ENCODE measurements around the gene PPP1R3G.

PPP1R3G gene

GRCh38 chr6:5103250-5103649 lies 18.1 kb downstream of the PPP1R3G start:
- no peak for DNase-seq
- no peak for TF ChIP-seq CTCF (IDR thresholded peaks at IDR 0.05; ENCODE audit: low read depth, low read length)
- peaks cover 2% of the 10 kb centered on the region for H3K9me3 ChIP-seq (ENCODE audit: severe bottlenecking)
- no peaks in the 10 kb centered on the region for H3K27me3 ChIP-seq (ENCODE audit: insufficient read depth, low read depth, severe bottlenecking)
- H3K27ac ChIP-seq, result no peak overlapping the region
- H3K36me3 ChIP-seq, result peaks cover 3% of the 10 kb centered on the region
- no peak overlapping the region for H3K4me3 ChIP-seq (ENCODE audit: low read depth, low read length)

- H3K27ac ChIP-seq, result no peak overlapping the region
- no peak overlapping the region for H3K4me3 ChIP-seq (ENCODE audit: low read depth, low read length)
- TF ChIP-seq CTCF (IDR thresholded peaks at IDR 0.05; ENCODE audit: low read depth, low read length), result no peak
- peaks cover 2% of the 10 kb centered on the region for H3K9me3 ChIP-seq (ENCODE audit: severe bottlenecking)
- no peak for DNase-seq
- no peaks in the 10 kb centered on the region for H3K27me3 ChIP-seq (ENCODE audit: insufficient read depth, low read depth, severe bottlenecking)
- peaks cover 8% of the 10 kb centered on the region for H3K36me3 ChIP-seq
These were observed 19.5 kb downstream of the PPP1R3G start for GRCh38 chr6:5104667-5105066.

GRCh38 chr6:5105146-5105545 lies 20.0 kb downstream of the PPP1R3G start:
- peaks cover 2% of the 10 kb centered on the region for H3K9me3 ChIP-seq (ENCODE audit: severe bottlenecking)
- DNase-seq, result no peak
- TF ChIP-seq CTCF (IDR thresholded peaks at IDR 0.05; ENCODE audit: low read depth, low read length), result no peak
- H3K4me3 ChIP-seq (ENCODE audit: low read depth, low read length), result no peak overlapping the region
- H3K36me3 ChIP-seq, result peaks cover 8% of the 10 kb centered on the region
- no peak overlapping the region for H3K27ac ChIP-seq
- no peaks in the 10 kb centered on the region for H3K27me3 ChIP-seq (ENCODE audit: insufficient read depth, low read depth, severe bottlenecking)

- DNase-seq, result no peak
- no peak overlapping the region for H3K27ac ChIP-seq
- peaks cover 19% of the 10 kb centered on the region for H3K36me3 ChIP-seq
- no peaks in the 10 kb centered on the region for H3K27me3 ChIP-seq (ENCODE audit: insufficient read depth, low read depth, severe bottlenecking)
- no peaks in the 10 kb centered on the region for H3K9me3 ChIP-seq (ENCODE audit: severe bottlenecking)
- H3K4me3 ChIP-seq (ENCODE audit: low read depth, low read length), result no peak overlapping the region
- no peak for TF ChIP-seq CTCF (IDR thresholded peaks at IDR 0.05; ENCODE audit: low read depth, low read length)
These were observed 22.2 kb downstream of the PPP1R3G start for GRCh38 chr6:5107341-5107740.

GRCh38 chr6:5108068-5108467 lies 22.9 kb downstream of the PPP1R3G start:
- Histone ChIP-seq H3K36me3 (peaks cover 21% of the 10 kb centered on the region), H3K4me3 (ENCODE audit: low read depth, low read length) (no peak overlapping the region), H3K27ac (no peak overlapping the region), H3K27me3 (ENCODE audit: insufficient read depth, low read depth, severe bottlenecking) (no peaks in the 10 kb centered on the region), H3K9me3 (ENCODE audit: severe bottlenecking) (no peaks in the 10 kb centered on the region)
- DNase-seq, result no peak
- no peak for TF ChIP-seq CTCF (IDR thresholded peaks at IDR 0.05; ENCODE audit: low read depth, low read length)

GRCh38 chr6:5108536-5109150 lies 23.5 kb downstream of the PPP1R3G start:
- DNase-seq, result no peak
- Histone ChIP-seq H3K27ac (no peak overlapping the region), H3K9me3 (ENCODE audit: severe bottlenecking) (no peaks in the 10 kb centered on the region), H3K4me3 (ENCODE audit: low read depth, low read length) (no peak overlapping the region), H3K27me3 (ENCODE audit: insufficient read depth, low read depth, severe bottlenecking) (no peaks in the 10 kb centered on the region), H3K36me3 (peaks cover 23% of the 10 kb centered on the region)
- TF ChIP-seq CTCF (IDR thresholded peaks at IDR 0.05; ENCODE audit: low read depth, low read length), result no peak
